NCI-H82 treated with DMSO at 0.1 percent for 48 hours (cell line): Measurements from ENCODE around the gene ATP8B3.

ENCODE experiments used
- DNase-seq: peaks from one replicate; lab custom pipeline; 2025; ENCODE audit not compliant: unreplicated experiment; lab: John Stamatoyannopoulos, UW

ATP8B3 gene

DNA sequence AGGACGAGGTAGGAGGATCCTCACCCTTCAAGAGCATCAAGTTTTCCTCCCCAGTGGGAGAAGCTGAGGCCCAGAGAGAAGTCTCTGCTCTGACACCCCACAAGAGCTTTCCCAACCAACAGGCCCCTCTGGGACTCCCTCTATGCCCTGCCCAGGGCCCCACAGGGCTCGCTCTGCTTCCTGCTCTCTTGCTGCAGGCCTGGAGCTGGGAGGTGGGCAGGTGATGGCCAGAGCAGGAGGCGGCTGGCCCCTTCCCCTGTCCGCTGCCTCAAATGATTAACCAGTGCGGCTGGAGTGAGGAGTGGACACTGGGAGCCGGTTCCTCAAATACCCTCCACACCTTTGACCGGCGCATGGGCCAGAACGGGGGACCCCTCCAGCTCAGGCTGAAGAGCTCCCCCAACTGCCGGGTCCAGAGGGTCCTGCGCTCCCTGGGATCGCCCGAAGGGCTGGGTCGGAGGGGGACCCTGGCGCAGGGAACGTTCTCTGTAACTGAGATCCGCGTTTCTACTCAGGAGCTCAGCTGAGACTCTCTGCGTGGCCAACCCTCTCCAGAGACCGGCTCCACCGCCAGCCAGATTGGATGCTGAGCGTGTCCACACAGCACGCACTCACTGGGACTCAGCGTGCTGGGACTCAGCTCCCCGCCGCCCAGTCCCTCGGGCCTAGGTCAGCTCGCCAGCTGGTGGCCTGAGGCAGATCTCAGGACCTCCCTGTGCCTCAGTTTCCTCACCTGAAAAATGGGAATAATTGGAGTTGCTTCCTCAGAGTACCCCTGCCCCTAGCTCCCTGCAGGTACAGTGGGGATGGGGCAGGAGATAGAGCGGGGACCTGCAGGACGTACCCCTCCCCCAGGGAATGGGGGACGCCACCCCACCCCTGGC lies 65.4 kb downstream of the ATP8B3 start:
- DNase-seq, result no peak

DNA sequence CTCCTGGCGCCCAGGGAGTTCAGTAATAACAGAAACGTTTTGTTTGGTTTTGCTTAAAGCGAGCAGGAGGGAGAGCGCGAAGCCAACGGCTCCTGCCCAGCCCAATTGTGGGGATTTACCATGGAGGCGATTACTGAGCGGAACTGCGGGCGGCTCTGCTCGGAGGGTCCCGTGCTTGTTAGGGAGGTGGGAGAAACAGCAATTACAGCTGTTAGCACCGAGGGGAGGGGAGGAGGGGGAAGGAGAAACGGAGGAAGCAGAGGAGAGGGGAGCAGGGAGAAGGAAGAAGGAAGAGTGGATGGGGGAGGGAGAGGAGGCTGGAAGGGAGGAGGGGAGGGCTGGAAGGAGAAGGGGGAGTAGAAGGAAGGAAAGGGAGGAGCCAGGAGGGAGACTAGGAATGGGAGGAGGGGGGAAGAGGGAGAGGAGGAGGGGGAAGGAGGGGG lies 66.5 kb downstream of the ATP8B3 start:
- DNase-seq, result no peak

DNA sequence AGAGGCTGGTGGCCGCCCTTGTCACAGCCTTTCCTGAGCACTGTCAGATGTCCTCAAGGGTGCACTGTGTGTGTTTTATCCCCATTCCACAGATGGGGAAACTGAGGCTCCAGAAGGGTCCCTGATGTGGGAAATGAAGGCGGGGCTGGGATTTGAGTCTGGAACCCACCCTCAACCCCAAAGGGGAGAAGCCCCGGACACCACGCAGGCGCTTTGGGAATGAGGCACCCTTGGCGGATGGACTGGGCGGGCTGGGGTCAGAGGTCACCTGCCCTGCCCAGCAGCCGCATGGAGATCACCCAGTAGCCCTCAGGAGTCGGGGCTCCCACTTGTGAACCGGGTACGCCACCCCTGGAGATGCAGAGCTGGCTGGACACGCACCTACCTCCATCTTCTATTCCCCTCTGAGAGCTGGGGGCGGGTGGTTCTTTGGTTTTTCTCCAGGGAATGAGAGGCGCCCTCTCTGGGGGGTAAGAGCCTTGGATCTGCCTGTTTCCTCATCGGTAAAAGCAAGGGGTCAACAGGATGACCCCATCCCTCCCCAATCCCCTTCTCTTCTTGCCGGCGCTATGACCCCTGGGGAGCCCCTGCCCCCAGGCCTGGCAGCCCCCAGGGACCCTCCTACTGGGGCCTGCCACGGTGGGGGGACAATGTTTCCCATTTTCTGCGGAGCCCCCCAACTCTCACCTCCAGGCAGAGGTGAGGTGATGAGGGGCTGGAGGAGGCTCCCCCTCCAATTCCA lies 67.1 kb downstream of the ATP8B3 start:
- no peak for DNase-seq

DNA sequence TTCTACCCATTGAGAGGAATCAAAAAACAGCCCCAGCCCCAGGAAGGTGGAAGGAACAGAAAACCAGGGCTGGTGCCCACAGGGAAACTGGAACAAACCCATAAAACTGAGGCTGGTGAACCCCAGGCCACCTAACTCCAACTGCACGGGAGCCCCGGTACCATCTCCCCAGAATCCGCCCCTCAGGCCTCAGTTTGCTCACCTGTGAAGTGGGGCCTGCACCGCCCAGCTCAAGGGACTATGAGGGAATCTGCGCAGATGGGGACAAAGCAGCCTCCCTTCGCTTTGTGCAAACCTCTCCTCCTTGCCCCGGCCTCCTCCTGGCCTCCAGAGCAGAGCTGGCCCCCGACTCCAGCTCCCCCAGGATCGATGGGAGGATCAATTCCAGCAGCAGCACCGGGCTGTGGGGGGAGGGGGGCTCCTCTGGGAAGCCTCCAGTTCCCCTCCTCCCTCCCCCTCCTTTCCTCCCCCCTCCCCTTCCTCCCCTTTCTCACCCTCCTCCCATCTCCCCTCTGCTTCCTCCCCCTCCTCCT lies 67.9 kb downstream of the ATP8B3 start:
- DNase-seq, result no peak

DNA sequence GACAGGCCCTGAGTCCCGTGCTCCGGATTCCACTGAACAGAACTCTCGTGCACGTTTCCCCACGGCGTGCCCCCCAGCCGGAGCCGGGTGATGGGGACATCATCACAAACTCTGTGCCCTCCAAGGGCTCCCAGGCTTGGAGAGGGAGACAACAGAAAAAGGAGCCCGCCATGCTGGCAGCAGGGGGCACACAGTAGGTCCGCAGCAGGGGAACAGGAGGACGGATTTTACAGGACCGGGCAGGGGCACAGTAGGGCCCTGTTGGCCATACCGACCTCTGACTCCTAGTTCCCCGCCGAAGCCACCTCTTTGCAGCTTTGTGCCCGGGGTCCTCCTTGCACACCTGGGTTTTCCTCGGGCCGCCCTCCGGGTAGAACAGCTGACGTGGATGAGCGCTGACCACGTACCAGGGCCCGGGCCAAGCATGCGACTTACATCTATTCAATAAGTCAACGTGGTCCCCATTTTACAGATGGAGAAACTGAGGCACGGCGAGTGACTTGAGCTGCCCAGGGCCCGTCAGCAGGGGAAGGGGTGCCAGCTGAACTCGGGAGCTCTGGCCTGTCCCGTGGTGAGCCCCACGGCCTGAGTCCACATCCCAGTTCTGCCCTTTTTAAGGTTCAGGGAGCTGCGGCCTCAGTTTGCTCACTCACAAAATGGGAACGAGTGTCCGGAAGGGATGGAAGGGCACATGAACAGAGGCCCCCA lies 68.9 kb downstream of the ATP8B3 start:
- no peak for DNase-seq

DNA sequence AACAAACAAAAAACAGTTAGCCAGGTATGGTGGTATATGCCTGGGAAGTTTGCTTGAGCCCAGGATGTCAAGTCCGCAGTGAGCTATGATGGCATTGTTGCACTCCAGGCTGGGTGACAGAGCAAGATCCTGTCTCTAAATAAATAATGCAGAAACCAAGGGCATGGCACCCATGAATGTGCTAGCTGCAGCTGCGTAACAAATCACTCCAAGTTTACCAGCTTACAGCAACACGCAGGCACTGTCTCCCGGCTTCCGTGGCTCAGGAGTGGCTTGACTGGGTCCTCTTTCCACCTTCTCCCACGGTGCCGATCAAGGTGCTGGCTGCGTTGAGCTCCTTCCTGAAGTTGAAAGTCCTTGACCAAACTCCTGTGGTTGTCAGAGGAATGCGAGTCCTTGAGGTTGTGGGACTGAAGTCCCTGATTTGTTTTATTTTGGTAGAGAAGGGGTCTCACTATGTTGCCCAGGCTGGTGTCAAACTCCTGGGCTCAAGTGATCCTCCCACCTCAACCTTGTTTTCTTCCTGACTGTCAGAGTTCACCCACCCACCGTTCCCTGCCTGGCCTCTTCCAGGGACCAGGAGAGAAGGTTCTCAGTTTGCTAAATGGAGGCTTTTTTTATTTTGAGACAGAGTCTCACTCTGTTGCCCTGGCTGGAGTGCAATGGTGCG lies 72.0 kb downstream of the ATP8B3 start:
- no peak for DNase-seq

DNA sequence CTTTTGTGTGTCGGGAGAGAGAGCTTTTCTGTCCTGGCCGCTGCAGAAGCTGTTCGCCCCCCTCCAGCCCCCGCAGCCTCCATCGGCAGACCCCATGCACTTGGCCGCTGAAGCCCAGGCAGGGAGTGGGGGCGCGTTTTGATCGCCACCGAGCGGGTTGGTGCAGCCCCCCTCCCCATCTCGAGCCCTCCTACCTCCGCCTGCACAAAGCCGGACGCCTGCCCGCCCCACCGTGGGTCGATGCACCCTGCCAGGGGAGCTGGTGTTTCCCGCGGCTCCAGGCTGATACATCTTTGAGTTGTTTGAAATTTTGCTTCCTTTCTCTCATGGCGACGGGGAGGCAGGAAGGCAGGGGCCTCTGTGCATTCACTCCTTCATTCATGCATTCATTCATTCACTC lies 75.1 kb downstream of the ATP8B3 start:
- DNase-seq, result no peak

DNA sequence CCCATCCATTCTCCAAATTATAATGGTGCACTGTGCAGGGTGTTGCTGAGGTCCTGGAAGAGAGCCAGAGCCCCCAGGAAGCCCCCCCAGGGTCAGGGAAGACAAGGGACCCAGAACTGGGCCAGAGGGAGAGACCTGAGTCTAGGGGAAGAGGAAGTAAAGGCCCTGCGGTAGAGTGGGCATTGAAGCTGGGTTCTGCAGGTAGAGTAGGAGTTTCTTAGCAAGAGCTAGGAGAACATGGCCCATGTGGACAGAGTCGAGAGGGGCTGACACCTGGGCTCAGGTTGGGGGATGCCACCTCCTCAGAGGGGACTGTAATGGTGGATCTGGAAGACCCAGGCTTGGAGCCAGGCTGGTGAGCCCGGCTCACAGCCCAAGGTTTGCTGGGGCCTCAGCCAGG lies 75.8 kb downstream of the ATP8B3 start:
- no peak for DNase-seq

DNA sequence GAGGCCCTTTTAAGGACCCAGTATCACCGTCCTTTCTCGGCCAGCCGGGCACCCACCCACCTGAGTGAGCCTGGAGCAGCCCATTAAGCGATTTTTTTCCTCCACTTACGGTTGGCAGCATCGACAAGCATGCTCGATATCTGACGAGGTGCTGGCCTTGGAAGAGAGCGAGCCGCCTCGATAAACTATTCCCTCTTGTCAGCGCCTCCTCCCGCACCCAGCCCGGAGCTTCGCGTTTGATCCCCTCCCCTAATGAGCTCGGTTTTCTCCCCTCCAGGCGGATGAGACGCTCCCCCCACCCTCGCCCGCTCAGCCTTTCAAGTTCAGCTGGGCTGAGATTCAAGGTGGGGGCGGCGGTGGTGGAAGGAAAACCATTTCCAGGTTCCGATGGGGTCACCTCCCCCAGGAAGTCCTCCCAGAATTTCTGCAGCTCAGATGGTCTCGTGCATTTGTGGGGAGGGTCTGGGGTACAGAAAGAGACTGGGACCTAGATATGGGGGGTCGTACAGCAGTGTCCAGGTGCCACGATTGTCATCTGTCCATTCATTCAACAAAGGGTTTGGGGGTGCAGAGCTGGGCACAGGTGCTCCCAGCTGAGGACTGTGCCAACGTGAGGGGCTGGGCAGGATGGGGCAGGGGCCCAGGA lies 77.6 kb downstream of the ATP8B3 start:
- DNase-seq, result no peak
